IMR-90 (cell line): Measurements from ENCODE around the gene AP3B1.

Experiments used
- BHLHE40 ChIP-seq: fragments of 150-350 bp; IDR thresholded peaks from 2 replicates; pipeline ENCODE4 v1.6.1; 2016; ENCODE audit warnings: mild to moderate bottlenecking, low read depth, low read length
- CEBPB ChIP-seq: IDR thresholded peaks from 2 replicates; pipeline ENCODE4 v1.6.1; 2012; ENCODE audit warnings: low read depth, low read length, improper control_type of control experiment
- FOS ChIP-seq: fragments of 150-350 bp; IDR thresholded peaks from 2 replicates; pipeline ENCODE4 v1.6.1; 2016; ENCODE audit warnings: low read depth, low read length
- MAFK ChIP-seq: IDR thresholded peaks from 2 replicates; pipeline ENCODE4 v1.6.1; 2012; ENCODE audit warnings: low read depth, low read length, improper control_type of control experiment
- MXI1 ChIP-seq: IDR thresholded peaks from 2 replicates; pipeline ENCODE4 v1.6.1; 2012; ENCODE audit warnings: low read depth, mild to moderate bottlenecking, low read length, moderate library complexity, borderline replicate concordance
- POLR2A ChIP-seq: IDR thresholded peaks from 2 replicates; pipeline ENCODE4 v1.6.1; 2012; ENCODE audit warnings: mild to moderate bottlenecking, low read depth, low read length
- RAD21 ChIP-seq: IDR thresholded peaks from 2 replicates; pipeline ENCODE4 v1.6.1; 2012; ENCODE audit warnings: low read length, improper control_type of control experiment
- RCOR1 ChIP-seq: IDR thresholded peaks from 2 replicates; pipeline ENCODE4 v1.6.1; 2012; ENCODE audit warnings: mild to moderate bottlenecking, low read length, improper control_type of control experiment; ENCODE audit not compliant: insufficient replicate concordance
- RFX5 ChIP-seq: IDR thresholded peaks from 2 replicates; pipeline ENCODE4 v1.8.0; 2012; ENCODE audit warnings: low read depth, mild to moderate bottlenecking, low read length, moderate library complexity
- SMC3 ChIP-seq: fragments of 150-350 bp; IDR thresholded peaks from 2 replicates; pipeline ENCODE4 v1.6.1; 2016; ENCODE audit warnings: low read depth, mild to moderate bottlenecking, antibody characterized with exemption, low read length, moderate library complexity
- TF ChIP-seq, protein P1 (sequence below): fragments of 150-350 bp; IDR thresholded peaks from 2 replicates; pipeline ENCODE4 v1.6.1; 2017; ENCODE audit warnings: mild to moderate bottlenecking, antibody characterized with exemption, low read length, low read depth
- TF ChIP-seq, protein P2 (sequence below): conservative IDR thresholded peaks from 2 replicates; pipeline ENCODE4 v1.5.1; 2012; ENCODE audit warnings: mild to moderate bottlenecking, low read depth, low read length, improper control_type of control experiment
- TF ChIP-seq, protein P3 (sequence below): fragments of 150-350 bp; IDR thresholded peaks from 2 replicates; pipeline ENCODE4 v1.6.1; 2016; ENCODE audit warnings: low read depth, mild to moderate bottlenecking, low read length, moderate library complexity, borderline replicate concordance

DNA sequence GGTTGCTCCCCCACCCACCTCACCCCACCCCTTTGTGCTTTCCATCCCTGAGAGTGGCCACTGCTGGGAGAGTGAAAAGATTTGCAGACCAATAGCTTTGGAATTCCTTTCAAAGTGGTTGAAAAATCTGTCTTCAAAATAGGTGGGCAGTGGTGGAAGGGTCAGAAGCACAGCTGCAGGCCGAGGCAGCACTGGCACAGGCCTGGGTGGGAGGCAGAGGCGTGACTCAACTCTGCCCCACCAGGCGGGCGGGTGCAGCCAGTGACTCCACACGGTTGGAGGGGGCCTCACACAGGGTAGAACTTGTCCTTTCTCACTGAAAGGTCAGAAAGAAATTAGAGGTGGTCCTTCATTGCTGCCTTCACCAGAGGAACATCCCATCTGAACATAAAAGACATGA is 303.4 kb downstream of the AP3B1 start:
- TF ChIP-seq POLR2A: no peak
- TF ChIP-seq, protein P1, sequence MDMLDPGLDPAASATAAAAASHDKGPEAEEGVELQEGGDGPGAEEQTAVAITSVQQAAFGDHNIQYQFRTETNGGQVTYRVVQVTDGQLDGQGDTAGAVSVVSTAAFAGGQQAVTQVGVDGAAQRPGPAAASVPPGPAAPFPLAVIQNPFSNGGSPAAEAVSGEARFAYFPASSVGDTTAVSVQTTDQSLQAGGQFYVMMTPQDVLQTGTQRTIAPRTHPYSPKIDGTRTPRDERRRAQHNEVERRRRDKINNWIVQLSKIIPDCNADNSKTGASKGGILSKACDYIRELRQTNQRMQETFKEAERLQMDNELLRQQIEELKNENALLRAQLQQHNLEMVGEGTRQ: no peak
- TF ChIP-seq, protein P2, sequence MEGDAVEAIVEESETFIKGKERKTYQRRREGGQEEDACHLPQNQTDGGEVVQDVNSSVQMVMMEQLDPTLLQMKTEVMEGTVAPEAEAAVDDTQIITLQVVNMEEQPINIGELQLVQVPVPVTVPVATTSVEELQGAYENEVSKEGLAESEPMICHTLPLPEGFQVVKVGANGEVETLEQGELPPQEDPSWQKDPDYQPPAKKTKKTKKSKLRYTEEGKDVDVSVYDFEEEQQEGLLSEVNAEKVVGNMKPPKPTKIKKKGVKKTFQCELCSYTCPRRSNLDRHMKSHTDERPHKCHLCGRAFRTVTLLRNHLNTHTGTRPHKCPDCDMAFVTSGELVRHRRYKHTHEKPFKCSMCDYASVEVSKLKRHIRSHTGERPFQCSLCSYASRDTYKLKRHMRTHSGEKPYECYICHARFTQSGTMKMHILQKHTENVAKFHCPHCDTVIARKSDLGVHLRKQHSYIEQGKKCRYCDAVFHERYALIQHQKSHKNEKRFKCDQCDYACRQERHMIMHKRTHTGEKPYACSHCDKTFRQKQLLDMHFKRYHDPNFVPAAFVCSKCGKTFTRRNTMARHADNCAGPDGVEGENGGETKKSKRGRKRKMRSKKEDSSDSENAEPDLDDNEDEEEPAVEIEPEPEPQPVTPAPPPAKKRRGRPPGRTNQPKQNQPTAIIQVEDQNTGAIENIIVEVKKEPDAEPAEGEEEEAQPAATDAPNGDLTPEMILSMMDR: no peak
- TF ChIP-seq MXI1: no peak
- no peak for TF ChIP-seq FOS
- TF ChIP-seq, protein P3, sequence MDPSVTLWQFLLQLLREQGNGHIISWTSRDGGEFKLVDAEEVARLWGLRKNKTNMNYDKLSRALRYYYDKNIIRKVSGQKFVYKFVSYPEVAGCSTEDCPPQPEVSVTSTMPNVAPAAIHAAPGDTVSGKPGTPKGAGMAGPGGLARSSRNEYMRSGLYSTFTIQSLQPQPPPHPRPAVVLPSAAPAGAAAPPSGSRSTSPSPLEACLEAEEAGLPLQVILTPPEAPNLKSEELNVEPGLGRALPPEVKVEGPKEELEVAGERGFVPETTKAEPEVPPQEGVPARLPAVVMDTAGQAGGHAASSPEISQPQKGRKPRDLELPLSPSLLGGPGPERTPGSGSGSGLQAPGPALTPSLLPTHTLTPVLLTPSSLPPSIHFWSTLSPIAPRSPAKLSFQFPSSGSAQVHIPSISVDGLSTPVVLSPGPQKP: no peak
- no peak for TF ChIP-seq CEBPB
- TF ChIP-seq RAD21: no peak
- no peak for TF ChIP-seq RFX5
- no peak for TF ChIP-seq MAFK
- TF ChIP-seq SMC3: no peak
- no peak for TF ChIP-seq BHLHE40
- no peak for TF ChIP-seq RCOR1
